ENCODE results near the gene ODAD2.

- TF ChIP-seq TARDBP (IDR thresholded peaks at IDR 0.05) (no peak), ARNT (IDR thresholded peaks at IDR 0.05) (no peak), SP1 (IDR thresholded peaks at IDR 0.05) (no peak), L3MBTL2 (conservative IDR thresholded peaks at IDR 0.05) (no peak), SUZ12 (IDR thresholded peaks at IDR 0.05) (no peak), FOXM1 (IDR thresholded peaks at IDR 0.05; ENCODE audit: borderline replicate concordance) (no peak), FOXA1 (IDR thresholded peaks at IDR 0.05) (no peak)
These were observed 141.3 kb downstream of the ODAD2 start for GRCh38 chr10:27857616-27858015.
